GM21619 (cell line): Measurements from ENCODE around the gene BHLHE23.

ENCODE experiments used
- ATAC-seq: cut with Tn5 transposase; IDR thresholded peaks from one replicate; pipeline ENCODE4 v1.9.1; 2021; ENCODE audit not compliant: unreplicated experiment

The BHLHE23 gene

GRCh38 chr20:63026582-63027165 lies 19.9 kb upstream of the BHLHE23 start:
- ATAC-seq, result no peak

- no peak for ATAC-seq
Observed at GRCh38 chr20:63025534-63026331, 19.0 kb upstream of the BHLHE23 start.

- no peak for ATAC-seq
Observed at GRCh38 chr20:63024573-63025392, 18.0 kb upstream of the BHLHE23 start.

GRCh38 chr20:63023936-63024571 lies 17.3 kb upstream of the BHLHE23 start:
- ATAC-seq, result no peak

GRCh38 chr20:63023071-63023935 lies 16.5 kb upstream of the BHLHE23 start:
- no peak for ATAC-seq

- no peak for ATAC-seq
Observed at GRCh38 chr20:63022501-63022900, 15.7 kb upstream of the BHLHE23 start.

- ATAC-seq, result no peak
Observed at GRCh38 chr20:63021356-63022321, 14.9 kb upstream of the BHLHE23 start.

- ATAC-seq, result no peak
Observed at GRCh38 chr20:63020681-63021080, 13.9 kb upstream of the BHLHE23 start.

GRCh38 chr20:63017826-63018411 lies 11.2 kb upstream of the BHLHE23 start:
- no peak for ATAC-seq

GRCh38 chr20:63017076-63017825 lies 10.5 kb upstream of the BHLHE23 start:
- ATAC-seq, result no peak

- no peak for ATAC-seq
Observed at GRCh38 chr20:63016514-63017075, 9.8 kb upstream of the BHLHE23 start.

GRCh38 chr20:63015662-63016361 lies 9.0 kb upstream of the BHLHE23 start:
- ATAC-seq, result no peak

- ATAC-seq, result no peak
Observed at GRCh38 chr20:63015147-63015661, 8.4 kb upstream of the BHLHE23 start.

- no peak for ATAC-seq
Observed at GRCh38 chr20:63014710-63015109, 7.9 kb upstream of the BHLHE23 start.

- no peak for ATAC-seq
Observed at GRCh38 chr20:63014287-63014686, 7.5 kb upstream of the BHLHE23 start.

GRCh38 chr20:63013207-63013606 lies 6.4 kb upstream of the BHLHE23 start:
- ATAC-seq, result no peak

- no peak for ATAC-seq
Observed at GRCh38 chr20:63011798-63012197, 5.0 kb upstream of the BHLHE23 start.
